Neuronal stem cell (in vitro differentiated cells): Measurements from ENCODE around the gene TMEM229A.
"Not testable (repeated sequence)": the region's sequence is repeated elsewhere in the genome, so short reads cannot be mapped to it uniquely, and the experiment has no call there.

ENCODE experiments used
- DNase-seq: peaks from one replicate; pipeline ENCODE4 v3.0.0-alpha.2; 2013; ENCODE audit warnings: low spot score
- H2AFZ ChIP-seq: one replicate; pipeline ENCODE4 v1.6.1; 2013; ENCODE audit warnings: mild to moderate bottlenecking, low read length, inconsistent platforms
- H2AK5ac ChIP-seq: 2 replicates; pipeline ENCODE4 v1.6.1; 2013; ENCODE audit warnings: low read depth, mild to moderate bottlenecking, inconsistent platforms, low read length, moderate library complexity, mixed read lengths
- H2BK120ac ChIP-seq: 2 replicates; pipeline ENCODE4 v1.6.1; 2013; ENCODE audit warnings: low read depth, mild to moderate bottlenecking, inconsistent platforms, low read length, moderate library complexity, mixed read lengths
- H2BK12ac ChIP-seq: one replicate; pipeline ENCODE4 v1.6.1; 2013; ENCODE audit warnings: low read length, inconsistent platforms
- H2BK15ac ChIP-seq: 2 replicates; pipeline ENCODE4 v1.6.1; 2013; ENCODE audit warnings: mild to moderate bottlenecking, low read length, inconsistent platforms, mixed read lengths
- H2BK5ac ChIP-seq: one replicate; pipeline ENCODE4 v1.6.1; 2013; ENCODE audit warnings: inconsistent platforms, mild to moderate bottlenecking, low read length, moderate library complexity
- H3K14ac ChIP-seq: one replicate; pipeline ENCODE4 v1.6.1; 2013; ENCODE audit warnings: low read length, inconsistent platforms
- H3K18ac ChIP-seq: 2 replicates; pipeline ENCODE4 v1.6.1; 2013; ENCODE audit warnings: low read length, inconsistent platforms
- H3K23ac ChIP-seq: 2 replicates; pipeline ENCODE4 v1.6.1; 2013; ENCODE audit warnings: low read depth, mild to moderate bottlenecking, mixed read lengths, low read length, inconsistent platforms; ENCODE audit not compliant: poor library complexity
- H3K27ac ChIP-seq: replicated peaks from 3 replicates; pipeline ENCODE4 v1.5.1; 2013; ENCODE audit warnings: low read length, inconsistent platforms
- H3K27me3 ChIP-seq, 3 experiments: 2 replicates each; pipeline ENCODE4 v1.6.1; 2013; ENCODE audit warnings: low read length in 3 of 3, mild to moderate bottlenecking in 2 of 3, inconsistent platforms in 1 of 3, low read depth in 1 of 3, mixed read lengths in 1 of 3, moderate library complexity in 1 of 3; ENCODE audit not compliant: control insufficient read depth in 3 of 3, insufficient read depth in 3 of 3
- H3K36me3 ChIP-seq, 2 donors: replicated peaks in 1 of 2; 2 replicates each; pipeline ENCODE4 v1.6.1; 2013; ENCODE audit warnings: low read length in 2 of 2; ENCODE audit not compliant: control insufficient read depth in 2 of 2, insufficient read depth in 2 of 2
- H3K4ac ChIP-seq: 2 replicates; pipeline ENCODE4 v1.6.1; 2013; ENCODE audit warnings: inconsistent platforms, mild to moderate bottlenecking, low read length, moderate library complexity
- H3K4me1 ChIP-seq, 2 donors: 1 replicate in 1 of 2; 2 replicates in 1 of 2; pipeline ENCODE4 v1.6.1; 2013; ENCODE audit warnings: low read length in 2 of 2, low read depth in 1 of 2; ENCODE audit not compliant: control insufficient read depth in 2 of 2, insufficient read depth in 1 of 2
- H3K4me2 ChIP-seq: one replicate; pipeline ENCODE4 v1.6.1; 2013; ENCODE audit warnings: mild to moderate bottlenecking, low read length, inconsistent platforms; ENCODE audit not compliant: insufficient read depth, poor library complexity, severe bottlenecking
- H3K4me3 ChIP-seq, 2 donors: 2 replicates each; pipeline ENCODE4 v1.5.1; 2013; ENCODE audit warnings: low read length in 2 of 2, mild to moderate bottlenecking in 2 of 2, inconsistent platforms in 1 of 2, moderate library complexity in 1 of 2
- H3K79me1 ChIP-seq: one replicate; pipeline ENCODE4 v1.6.1; 2013; ENCODE audit warnings: low read depth, mild to moderate bottlenecking, inconsistent platforms, low read length, moderate library complexity
- H3K9ac ChIP-seq: one replicate; pipeline ENCODE4 v1.6.1; 2013; ENCODE audit warnings: mild to moderate bottlenecking, low read depth, low read length, inconsistent platforms; ENCODE audit not compliant: poor library complexity
- H3K9me3 ChIP-seq, 2 donors: replicated peaks in 1 of 2; 2 replicates each; pipeline versions ENCODE3 to v1.6.1; 2013; ENCODE audit warnings: low read length in 2 of 2, mild to moderate bottlenecking in 2 of 2, inconsistent platforms in 1 of 2, low read depth in 1 of 2, mixed read lengths in 1 of 2, moderate library complexity in 1 of 2; ENCODE audit not compliant: control insufficient read depth in 2 of 2, insufficient read depth in 1 of 2
- H4K8ac ChIP-seq: one replicate; pipeline ENCODE4 v1.6.1; 2013; ENCODE audit warnings: low read depth, mild to moderate bottlenecking, inconsistent platforms, low read length, moderate library complexity
- H4K91ac ChIP-seq: one replicate; pipeline ENCODE4 v1.6.1; 2013; ENCODE audit warnings: low read length, low read depth, mild to moderate bottlenecking, inconsistent platforms; ENCODE audit not compliant: poor library complexity
- WGBS, 2 donors: extraction: QIAGEN DNeasy Blood & Tissue Kit; methylation state at CpG; one replicate each; pipeline ENCODE4 v1.1.7; 2013; ENCODE audit warnings: missing lambda C conversion rate in 2 of 2, mixed read lengths in 1 of 2; ENCODE audit not compliant: insufficient read length in 2 of 2, insufficient replicate concordance in 1 of 2; ENCODE audit errors: extremely low coverage in 2 of 2; 5-methylcytosine and 5-hydroxymethylcytosine counted together

TMEM229A gene

DNA sequence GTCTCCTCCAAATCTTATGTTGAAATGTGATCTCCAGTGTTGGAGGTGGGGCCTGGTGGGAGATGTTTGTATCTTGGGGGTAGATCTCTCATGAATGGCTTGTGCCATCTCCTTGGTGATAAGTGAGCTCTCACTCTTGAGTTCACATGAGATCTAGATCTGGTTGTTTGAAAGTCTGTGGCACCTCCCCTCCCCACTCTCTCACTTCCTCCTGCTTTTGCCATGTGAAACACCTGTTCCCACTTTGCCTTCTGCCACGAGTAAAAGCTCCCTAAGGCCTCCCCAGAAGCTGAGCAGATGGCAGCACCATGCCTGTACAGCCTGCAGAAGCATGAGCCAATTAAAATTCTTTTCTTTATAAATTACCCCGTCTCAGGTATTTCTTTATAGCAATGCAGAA is 23.5 kb downstream of the TMEM229A start:
- DNase-seq = no peak
- no peak overlapping the region for H3K27ac ChIP-seq
- H3K23ac ChIP-seq = no peak overlapping the region
- H2AK5ac ChIP-seq = no peak overlapping the region
- H3K18ac ChIP-seq = no peak overlapping the region
- no peak overlapping the region for H3K4ac ChIP-seq
- no CpG with 5 or more reads among the region's 2 CpGs for WGBS, 2 donors
- H4K91ac ChIP-seq = no peak overlapping the region
- H3K27me3 ChIP-seq = no peaks in the 10 kb centered on the region
- no peak overlapping the region for H4K8ac ChIP-seq
- H3K4me2 ChIP-seq = no peak overlapping the region
- H3K4me3 ChIP-seq = no peak overlapping the region
- H3K4me1 ChIP-seq = peaks cover 0 to 2% of the 10 kb centered on the region in 2 donors
- H3K9me3 ChIP-seq = peaks cover 0 to 1% of the 10 kb centered on the region in 2 donors
- H3K36me3 ChIP-seq = no peaks in the 10 kb centered on the region
- no peaks in the 10 kb centered on the region for H3K79me1 ChIP-seq
- H2BK120ac ChIP-seq = no peak overlapping the region
- H2BK5ac ChIP-seq = no peak overlapping the region
- H3K9ac ChIP-seq = no peak overlapping the region
- H3K14ac ChIP-seq = no peak overlapping the region
- H2AFZ ChIP-seq = no peak overlapping the region
- H2BK12ac ChIP-seq = no peak overlapping the region
- no peak overlapping the region for H2BK15ac ChIP-seq

DNA sequence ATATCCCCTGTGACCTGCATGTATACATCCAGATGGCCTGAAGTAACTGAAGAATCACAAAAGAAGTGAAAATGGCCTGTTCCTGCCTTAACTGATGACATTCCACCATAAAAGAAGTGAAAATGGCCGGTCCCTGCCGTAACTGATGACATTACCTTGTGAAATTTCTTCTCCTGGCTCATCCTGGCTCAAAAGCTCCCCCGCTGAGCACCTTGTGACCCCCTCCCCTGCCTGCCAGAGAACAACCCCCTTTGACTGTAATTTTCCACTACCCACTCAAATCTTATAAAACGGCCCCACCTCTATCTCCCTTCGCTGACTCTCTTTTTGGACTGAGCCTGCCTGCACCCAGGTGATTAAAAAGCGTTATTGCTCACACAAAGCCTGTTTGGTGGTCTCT is 24.6 kb downstream of the TMEM229A start:
- WGBS, 2 donors = no CpG with 5 or more reads among the region's 6 CpGs
- DNase-seq, H3K4me1 ChIP-seq: not testable (repeated sequence)

DNA sequence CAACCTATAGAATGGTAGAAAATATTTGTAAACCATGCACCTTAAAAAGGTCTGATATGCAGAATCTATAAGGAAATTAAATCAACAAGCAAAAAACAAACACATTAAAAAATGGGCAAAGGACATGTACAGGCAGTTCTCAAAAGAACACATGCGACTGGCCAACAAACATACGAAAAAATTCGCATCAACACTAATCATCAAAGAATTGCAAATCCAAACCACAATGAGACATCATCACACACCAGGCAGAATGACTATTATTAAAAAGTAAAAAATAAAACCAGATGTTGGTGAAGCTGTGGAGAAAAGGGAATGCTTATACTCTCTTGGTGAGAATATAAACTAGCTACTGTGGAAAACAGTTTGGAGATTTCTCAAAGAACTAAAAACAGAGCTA is 33.2 kb downstream of the TMEM229A start:
- Histone ChIP-seq H3K4me2 (no peak overlapping the region), H3K79me1 (no peaks in the 10 kb centered on the region), H3K9ac (no peak overlapping the region), H2AK5ac (no peak overlapping the region), H3K4me1 (peaks cover 0 to 2% of the 10 kb centered on the region in 2 donors), H2BK12ac (no peak overlapping the region), H3K9me3 (peaks cover 0 to 3% of the 10 kb centered on the region in 2 donors), H2BK5ac (no peak overlapping the region), H3K27ac (no peak overlapping the region), H3K14ac (no peak overlapping the region), H3K18ac (no peak overlapping the region), H3K4me3 (no peak overlapping the region), H3K36me3 (no peaks in the 10 kb centered on the region), H3K4ac (no peak overlapping the region), H2BK120ac (no peak overlapping the region), H4K8ac (no peak overlapping the region), H3K27me3 (peaks cover 0 to 2% (median 0%) of the 10 kb centered on the region in 3 experiments), H2BK15ac (no peak overlapping the region), H3K23ac (no peak overlapping the region), H2AFZ (no peak overlapping the region), H4K91ac (no peak overlapping the region)
- no peak for DNase-seq
- WGBS, 2 donors = no CpG with 5 or more reads among the region's 3 CpGs

More for the DNA sequence above, 24.6 kb downstream of the TMEM229A start:
- H3K9ac ChIP-seq, H3K4me2 ChIP-seq, H2BK12ac ChIP-seq, H3K4ac ChIP-seq, H3K27me3 ChIP-seq, H2BK15ac ChIP-seq, H3K14ac ChIP-seq, H3K79me1 ChIP-seq, H2BK5ac ChIP-seq, H4K8ac ChIP-seq, H2AFZ ChIP-seq, H3K27ac ChIP-seq, H3K23ac ChIP-seq, H2AK5ac ChIP-seq, H3K9me3 ChIP-seq, H4K91ac ChIP-seq, H3K18ac ChIP-seq, H3K4me3 ChIP-seq, H3K36me3 ChIP-seq, H2BK120ac ChIP-seq: not testable (repeated sequence)

DNA sequence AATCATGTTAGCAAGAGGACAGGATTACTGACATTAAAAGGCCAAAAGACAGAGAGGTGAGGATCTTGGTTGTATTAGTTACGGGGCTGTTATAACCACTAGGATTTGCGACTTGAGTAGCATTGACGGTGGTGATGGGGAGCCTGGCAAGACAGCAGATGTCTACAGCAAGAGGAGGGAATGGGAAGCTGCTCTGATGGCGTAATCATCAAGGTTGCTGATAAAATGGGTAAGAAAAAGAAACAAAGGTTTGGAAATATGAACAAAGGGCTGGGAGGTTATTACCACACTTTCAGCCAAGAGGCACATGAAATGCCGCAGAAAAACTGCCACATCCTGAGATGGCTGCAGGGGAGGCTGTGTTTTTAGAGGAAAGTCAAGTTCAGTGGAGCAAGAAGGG is 33.9 kb downstream of the TMEM229A start:
- peaks cover 0 to 3% of the 10 kb centered on the region in 2 donors for H3K9me3 ChIP-seq
- no peak overlapping the region for H2AK5ac ChIP-seq
- no peak overlapping the region for H2BK5ac ChIP-seq
- no peak overlapping the region for H2BK120ac ChIP-seq
- no peak overlapping the region for H4K91ac ChIP-seq
- no peak overlapping the region for H2BK15ac ChIP-seq
- H3K79me1 ChIP-seq = no peaks in the 10 kb centered on the region
- H3K4me1 ChIP-seq = peaks cover 4 to 5% of the 10 kb centered on the region in 2 donors
- no peak overlapping the region for H3K14ac ChIP-seq
- no peak overlapping the region for H4K8ac ChIP-seq
- no peaks in the 10 kb centered on the region for H3K36me3 ChIP-seq
- H3K4me2 ChIP-seq = no peak overlapping the region
- H3K4me3 ChIP-seq = no peak overlapping the region
- no CpG with 5 or more reads among the region's 5 CpGs for WGBS, 2 donors
- peaks cover 0 to 2% (median 0%) of the 10 kb centered on the region in 3 experiments for H3K27me3 ChIP-seq
- no peak overlapping the region for H3K9ac ChIP-seq
- no peak overlapping the region for H3K4ac ChIP-seq
- H2AFZ ChIP-seq = no peak overlapping the region
- no peak overlapping the region for H3K27ac ChIP-seq
- no peak for DNase-seq
- no peak overlapping the region for H3K23ac ChIP-seq
- H3K18ac ChIP-seq = no peak overlapping the region
- no peak overlapping the region for H2BK12ac ChIP-seq
